Activated CD4-positive, alpha-beta T cell treated with anti-CD3 and anti-CD28 coated beads for 48 hours (primary cell): ENCODE measurements around the gene INSRR.

Source experiments
- DNase-seq: peaks from one replicate; pipeline ENCODE4 v3.0.0-alpha.2; 2020

INSRR gene

DNA sequence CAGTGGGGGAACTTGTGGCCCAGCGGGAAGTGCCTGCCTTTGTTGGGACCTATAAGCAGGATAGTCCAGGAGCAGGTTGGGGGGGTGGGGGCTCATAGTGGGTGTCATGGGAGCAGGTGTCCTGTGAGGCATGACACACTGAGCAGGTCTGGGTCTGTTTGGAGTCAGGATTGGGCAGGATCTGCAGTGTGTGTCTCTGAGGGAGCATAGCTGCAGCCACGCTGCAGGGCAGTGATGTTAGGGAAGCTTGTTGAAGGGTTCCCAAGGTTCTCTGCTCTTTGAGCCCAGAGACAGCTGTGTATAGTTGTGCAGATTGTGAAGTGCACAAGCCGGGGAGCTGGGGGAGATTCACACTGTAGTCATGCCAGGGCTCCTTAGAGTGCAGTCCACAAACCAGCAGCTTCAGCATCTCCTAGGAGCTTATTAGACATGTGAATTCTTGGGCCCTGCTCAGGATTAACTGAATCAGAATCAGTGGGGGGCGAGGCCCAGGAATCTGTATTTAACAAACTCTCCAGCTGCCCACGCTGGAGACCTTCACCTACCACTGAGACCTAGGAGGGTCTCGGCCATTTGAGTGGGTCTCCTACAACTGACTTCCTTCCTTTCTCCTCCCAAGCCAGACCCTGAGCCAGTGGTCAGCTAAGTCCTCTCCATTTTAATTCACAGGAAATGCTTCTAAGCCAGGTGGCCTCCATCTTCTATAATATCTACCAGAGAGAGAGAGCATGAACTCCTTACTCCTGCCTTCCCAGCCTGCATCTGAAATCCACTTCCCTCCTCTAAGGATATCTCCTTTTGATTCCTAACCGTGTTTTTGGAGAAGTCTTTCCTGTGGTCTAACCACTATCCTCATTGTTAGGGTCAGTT is 11.1 kb downstream of the INSRR start:
- no peak for DNase-seq

DNA sequence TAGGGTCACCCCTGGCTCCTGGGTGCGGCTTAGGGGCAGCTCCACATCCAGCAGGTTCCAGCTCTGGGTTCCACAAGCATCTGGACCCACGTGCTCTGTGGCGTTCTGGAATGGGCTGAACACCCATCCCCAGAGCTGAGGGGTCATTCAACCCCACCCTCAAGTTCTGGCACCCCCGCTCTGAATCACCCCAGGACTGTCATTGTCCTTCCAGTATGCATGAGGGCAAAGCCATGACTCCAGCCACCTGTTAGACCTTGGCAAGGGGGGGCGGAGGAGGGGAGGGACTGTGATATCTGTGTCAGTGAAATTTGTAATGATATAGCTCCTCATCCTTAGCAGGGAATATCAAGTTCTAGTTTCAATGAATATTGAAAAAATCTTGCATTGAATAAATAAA is 12.3 kb downstream of the INSRR start:
- DNase-seq: no peak

DNA sequence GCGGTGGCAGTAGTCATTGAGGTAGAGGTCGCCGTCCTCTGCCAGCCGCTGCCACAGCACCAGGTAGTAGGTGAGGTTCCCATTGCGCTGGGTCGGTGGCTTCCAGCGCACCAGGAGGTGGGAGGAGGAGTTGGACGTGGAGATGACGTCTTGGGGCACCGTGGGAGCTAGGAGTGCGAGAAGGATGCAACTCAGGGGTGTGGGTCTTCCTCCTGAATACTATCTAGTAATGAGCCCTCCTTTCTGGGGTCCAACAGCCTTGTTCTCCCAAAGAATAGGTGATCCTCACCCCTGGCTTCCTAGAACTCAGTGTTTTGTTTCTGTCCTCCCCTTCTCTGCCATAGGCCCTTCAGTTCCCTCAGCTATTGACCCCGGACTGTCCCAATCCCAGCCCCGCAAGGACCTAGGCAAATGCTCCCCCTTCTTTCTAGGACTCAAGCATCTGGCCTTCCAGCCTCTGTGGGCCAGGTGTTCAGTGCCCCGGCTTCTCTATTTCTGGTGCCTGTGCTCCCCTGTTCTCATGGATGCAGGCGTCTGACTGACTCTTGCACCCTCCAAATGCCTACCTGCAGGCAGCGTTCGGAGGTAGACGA is 12.9 kb downstream of the INSRR start:
- no peak for DNase-seq

DNA sequence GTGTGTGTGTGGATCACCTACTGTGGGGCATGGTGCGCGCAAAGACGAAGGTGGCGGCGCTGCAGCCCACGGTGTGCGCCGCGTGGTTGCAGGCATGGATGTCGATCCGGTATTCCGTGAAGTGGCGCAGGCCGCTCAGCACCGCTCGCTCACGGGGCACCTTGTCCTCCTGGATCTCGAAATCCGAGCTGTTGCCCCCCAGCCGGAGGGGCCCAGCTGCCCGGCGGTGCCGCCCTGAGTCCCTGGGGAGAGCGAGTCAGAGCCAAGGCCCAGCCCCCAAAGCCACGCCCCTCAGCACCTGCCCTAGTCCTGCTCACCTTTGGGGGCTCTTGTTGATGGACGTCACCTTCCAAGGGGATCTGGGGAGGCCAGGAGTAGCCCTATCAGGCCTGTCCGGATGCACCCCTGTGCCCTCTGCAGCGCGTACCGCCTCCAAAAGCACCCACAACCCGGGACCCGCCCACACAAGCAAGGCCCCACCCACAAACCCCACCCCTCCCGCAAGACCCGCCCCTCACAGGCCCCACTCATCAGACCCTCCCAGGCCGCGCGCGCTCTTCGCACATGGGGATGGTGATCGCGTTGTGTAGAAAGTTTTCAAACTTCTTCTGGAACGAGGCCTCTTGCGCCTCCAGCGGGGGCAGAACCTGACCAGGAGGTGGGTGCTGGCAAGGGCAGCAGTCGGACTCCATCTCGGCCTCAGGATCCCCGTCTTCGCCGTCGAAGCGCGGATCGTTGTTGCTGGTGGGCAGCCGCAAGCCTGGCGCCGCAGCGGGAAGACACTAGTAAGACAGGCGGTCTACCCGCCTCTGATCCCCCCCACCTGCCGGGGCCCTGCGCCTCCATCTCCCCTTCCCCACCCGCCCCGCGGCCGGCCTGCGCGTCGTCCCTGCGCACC is 13.6 kb downstream of the INSRR start:
- DNase-seq: peak; percentile 40

DNA sequence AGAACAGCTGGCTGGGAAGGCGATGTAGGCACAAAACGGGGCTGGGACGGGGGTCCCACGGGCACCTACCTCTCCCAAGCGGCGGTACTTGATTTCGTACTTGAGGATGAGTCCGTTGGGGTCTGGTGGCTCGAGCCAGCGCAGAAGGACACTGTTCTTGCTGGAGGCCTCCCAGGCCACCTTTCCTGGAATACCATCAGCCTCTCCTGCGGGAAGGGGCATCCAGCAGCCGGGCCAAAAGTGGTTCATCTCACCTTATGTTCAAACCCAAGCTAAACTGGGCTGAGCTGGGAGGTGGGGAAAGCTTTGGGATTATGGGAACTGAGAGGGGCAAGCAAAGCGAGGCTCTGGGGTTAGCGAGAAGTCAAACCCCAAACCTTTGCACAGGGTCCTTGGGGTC is 14.3 kb downstream of the INSRR start:
- no peak for DNase-seq

DNA sequence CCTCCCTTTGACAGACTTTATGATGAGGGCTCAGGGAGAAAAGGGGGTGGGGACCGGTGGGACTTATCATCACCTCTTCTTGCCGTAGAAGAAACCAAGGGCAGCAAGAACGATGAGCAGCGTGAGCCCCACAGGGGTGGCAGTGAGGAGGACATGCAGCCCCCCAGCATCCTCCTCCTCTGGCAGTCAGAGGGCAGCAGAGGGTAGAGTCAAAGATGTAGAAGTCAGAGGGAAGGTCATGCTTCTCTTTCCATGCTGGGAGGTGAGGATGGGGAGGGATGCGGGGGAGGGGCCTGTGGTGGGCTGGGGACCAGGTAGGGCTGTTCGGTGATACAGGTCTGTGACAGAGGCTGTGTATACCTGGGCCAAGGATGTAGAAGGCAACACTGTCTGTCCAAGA is 14.8 kb downstream of the INSRR start:
- DNase-seq: no peak

DNA sequence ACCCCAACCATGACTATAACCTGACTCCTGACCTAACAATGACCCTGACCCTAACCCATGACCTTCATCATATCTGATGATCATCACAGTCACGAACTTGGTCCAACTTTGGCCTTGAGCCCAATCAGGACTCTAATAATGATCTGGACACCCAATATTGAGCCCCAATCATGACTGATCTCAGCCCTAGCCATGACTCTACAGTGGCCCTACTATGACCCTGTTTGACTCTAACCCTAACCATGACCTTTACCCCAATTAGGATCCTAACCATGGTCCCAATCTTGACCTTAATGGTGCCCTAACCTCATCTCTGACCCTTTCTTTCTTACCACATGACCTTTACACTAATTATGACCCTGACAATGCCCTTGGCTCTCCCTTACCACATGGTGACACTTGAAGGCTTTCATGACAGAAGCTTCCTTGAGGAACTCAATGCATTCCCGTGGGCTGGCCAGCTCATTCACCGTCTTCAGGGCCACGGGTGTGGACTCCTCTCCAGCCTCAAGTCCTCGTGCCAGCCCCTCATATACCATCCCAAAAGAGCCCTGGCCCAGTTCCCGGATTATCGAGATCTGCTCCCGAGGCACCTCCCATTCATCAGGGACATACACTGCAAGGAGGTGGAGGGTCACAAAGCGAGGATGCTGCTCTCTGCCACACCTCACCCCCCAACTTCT is 16.2 kb downstream of the INSRR start:
- DNase-seq: no peak

DNA sequence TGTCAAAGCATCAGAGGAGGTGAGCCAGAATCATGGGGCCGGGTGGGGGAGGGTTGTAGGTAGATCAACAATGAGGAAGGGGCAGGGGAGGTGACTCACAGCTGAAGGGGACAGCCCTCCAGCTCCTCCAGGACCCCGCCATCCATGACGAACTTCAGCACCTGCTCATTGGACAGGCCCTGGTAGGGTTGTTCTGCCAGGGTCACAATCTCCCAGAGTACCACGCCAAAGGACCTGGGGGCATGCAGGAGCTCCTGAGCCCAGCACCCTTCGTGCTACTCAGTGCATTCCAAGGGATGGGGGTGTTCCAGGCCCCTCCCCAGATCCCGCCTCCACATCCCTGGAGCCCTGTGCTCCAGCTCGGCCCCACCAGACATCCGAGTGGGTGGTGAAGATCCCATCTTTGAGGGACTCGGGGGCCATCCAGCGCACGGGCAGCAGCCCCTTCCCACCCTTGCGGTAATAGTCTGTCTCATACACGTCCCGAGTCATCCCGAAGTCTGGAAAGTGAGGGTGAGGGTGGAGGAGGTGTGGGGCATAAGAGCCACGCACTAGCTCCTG is 17.5 kb downstream of the INSRR start:
- no peak for DNase-seq

DNA sequence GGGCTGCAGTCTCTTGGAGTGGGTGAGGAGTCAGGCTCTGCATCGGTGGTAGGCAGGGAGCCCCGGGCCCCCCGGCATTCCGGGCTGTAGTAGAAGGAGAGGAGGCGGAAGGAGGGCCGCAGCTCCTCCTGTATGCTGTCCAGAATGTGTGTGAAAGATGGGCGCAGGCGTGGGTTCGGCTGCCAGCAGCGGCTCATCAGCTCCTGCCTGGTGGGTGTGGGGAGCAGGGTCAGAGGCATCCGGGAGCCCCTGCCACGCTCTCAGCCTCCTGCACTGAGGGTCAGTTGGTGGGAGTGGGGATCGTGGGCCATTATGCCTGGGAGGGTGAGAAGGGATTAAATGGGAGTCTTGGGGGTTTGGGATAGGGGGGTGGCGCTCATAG is 18.0 kb downstream of the INSRR start:
- DNase-seq: no peak

DNA sequence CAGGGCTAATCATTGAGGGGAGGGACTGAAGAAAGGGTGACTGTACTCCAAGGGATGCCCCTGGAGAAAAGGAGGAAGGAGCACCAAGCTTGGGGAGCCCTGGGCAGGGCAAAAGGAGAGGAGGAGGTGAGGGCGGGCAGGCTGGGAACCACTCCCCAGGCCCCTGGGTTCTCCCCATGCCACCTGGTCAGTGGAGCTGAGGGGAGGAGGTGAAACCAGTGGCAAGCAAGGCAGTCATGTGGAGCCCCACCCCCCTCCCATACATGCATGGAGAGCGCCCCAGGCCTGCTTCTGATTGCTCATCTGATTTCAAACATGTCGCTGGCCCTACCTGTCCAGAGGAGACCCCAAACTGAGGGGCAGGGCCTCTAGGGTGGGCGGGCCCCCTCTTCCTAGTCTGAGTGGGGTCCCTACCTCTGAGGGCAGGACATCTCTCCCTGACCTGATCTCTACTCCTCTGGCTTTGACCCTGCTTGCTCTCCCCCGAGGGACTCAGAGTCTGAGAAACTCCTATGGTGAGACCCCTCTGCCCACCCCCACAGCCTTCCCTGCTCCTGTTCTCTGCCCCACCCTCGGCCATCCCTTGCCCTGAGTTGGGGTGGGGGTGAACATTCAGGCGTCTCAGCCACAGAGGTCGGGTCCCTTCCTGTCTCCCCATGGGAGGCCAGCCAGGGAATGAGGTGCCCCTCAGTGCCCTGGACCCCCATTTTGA is 18.6 kb downstream of the INSRR start:
- no peak for DNase-seq

DNA sequence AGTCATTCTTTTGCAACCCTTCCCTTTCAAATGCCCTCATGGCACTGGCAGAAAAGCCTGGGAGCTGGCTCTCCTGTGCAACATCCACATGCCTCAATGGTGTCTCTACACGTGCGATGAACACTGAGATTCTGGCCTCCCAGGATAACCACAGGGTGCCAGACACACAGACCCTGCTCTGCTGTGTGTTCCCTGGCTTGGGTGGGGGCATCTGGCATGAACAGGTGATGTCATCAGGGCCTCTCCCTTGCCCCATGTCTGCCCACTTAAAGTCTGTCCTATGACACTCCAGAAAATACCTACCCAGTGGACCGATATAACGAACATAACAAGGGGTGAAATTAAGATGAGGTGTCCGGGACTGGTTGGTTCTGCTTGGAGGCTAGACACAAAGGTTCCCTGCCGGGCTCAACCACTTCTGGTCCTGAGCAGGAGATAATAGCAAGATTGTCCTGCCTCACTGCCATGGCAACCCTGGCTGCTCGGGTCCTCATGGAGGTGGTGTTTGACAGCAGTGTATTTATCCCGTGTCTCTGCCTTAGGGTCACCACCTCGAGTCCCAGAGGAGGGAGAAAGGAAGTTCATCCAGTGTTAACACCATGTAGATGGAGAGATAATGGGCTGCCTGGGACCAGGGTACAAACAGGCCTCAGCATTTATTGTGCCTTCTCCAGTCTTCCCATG is 19.3 kb downstream of the INSRR start:
- no peak for DNase-seq

DNA sequence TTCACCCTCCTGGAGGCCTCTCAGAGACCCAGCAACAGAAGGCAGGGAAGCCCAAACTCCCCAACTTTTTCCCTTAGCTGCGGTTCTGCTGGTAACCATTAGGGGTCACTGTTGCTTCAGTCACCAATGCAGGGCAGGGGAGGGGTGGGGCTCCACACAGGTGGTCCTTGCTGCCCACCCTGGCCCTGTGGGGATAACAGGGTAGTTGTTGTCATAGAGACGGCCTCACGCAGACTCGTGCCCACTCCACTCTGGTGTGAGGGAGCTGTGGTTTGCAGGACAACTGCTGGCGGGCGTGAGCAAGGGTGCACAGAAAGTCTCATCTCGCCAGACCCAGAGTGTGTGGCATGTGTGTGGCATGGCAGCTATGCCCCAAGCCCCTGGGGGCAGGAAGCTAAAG is 19.9 kb downstream of the INSRR start:
- peak; percentile 55 for DNase-seq

DNA sequence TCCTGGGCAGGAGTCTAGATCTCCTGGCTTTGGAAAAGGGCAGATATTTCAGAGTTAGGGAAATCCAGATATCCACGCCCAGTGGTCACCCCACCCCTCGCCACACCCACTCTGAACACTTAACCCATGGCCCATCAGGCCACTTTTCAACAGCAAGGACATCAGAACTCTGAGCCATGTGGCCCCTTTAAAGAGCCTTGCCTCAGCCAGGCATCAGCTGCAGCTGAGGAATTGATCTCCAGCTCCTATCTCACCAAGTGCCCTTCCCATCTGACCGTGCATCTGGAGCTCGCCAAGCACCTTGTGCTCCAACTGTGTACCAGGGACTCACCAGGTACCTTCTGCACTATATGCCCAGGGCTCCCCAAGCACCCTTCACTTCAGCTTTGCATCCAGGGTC is 22.0 kb downstream of the INSRR start:
- no peak for DNase-seq

DNA sequence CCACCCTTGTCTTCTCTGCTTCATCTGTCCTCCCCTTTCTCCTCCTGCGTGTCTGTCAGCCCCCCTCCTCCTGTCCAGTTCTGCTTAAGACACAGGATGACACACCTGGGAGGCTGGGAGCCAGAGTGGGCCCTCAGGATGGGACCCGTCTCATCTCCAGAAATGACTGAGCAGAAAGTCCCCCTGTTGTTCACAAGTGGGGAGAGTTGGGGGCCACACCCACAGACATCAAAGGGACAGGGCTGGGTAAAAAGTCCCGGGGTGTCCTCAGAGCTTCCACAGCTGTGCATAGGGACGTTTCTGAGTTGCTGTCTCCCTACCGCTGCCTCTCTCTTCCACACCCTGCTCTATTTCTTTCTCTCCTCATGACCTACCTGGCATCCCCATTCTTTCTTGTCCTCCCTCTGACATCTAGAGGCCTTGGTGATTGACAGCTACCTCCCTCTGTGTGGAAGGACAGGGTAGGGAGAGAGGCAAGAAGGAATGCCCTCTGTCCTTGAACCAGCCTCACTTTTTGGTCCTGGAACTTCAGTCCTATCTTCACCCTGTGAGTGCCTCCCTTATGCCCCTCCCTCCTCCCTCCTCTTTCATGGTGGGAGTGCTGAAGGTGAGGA is 22.8 kb downstream of the INSRR start:
- DNase-seq: peak; percentile 68

DNA sequence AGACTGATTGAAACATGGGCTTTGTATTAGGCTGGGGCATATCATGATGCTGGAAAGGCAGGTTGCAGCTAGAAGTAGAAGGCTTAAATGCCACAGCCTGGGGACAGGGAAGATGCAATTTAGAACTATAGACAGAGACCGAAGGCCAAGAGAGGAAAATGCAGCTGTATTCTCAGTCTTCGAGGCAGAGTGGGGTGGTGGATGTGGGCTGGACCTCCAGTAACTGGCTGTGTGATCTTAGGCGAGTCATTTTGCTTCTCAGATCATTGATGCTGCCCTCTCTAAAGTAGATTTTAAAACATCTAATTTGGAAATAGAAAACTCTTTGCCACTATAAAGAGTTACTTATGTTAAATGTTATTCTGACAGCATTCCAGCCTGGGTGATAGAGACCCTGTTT is 24.6 kb downstream of the INSRR start:
- no peak for DNase-seq

DNA sequence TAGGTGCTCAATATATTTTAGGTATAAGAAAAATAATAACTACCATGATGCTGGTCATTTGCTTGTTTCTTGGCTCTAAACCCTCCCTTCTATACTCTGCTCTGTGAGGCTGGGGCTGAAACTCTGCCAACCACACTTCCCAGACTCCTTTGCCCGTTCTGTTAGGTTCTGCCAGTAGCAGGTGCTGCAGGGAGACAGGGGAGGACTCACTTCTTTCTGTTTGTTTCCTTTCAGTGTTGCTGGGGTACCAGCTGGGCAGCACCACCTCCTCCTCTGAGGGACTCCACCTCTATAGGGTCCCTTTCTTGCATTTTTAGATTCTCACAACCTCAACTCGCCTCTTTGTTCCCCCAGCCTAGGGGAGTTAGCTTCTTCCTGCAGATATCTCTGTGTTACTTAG is 25.3 kb downstream of the INSRR start:
- no peak for DNase-seq

DNA sequence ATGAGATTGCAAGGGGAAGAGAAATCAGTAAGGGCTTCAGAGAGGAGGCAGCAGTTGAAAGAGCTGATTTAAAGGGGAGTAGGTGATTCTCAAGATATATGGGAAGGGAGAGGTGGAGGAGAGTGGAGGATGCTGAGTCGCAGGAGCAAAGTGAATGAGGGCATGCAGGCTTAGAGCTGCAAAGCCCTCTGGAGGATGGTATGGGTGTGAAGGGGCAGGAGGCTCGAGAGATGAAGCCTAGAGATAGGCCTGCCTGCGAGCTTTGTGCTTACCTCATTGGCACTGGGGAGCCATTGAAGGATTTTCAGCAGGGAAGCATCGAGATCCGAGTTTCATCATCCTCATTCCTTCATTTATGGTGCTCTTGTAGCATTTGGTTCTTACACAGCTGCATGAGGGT is 26.5 kb downstream of the INSRR start:
- no peak for DNase-seq

DNA sequence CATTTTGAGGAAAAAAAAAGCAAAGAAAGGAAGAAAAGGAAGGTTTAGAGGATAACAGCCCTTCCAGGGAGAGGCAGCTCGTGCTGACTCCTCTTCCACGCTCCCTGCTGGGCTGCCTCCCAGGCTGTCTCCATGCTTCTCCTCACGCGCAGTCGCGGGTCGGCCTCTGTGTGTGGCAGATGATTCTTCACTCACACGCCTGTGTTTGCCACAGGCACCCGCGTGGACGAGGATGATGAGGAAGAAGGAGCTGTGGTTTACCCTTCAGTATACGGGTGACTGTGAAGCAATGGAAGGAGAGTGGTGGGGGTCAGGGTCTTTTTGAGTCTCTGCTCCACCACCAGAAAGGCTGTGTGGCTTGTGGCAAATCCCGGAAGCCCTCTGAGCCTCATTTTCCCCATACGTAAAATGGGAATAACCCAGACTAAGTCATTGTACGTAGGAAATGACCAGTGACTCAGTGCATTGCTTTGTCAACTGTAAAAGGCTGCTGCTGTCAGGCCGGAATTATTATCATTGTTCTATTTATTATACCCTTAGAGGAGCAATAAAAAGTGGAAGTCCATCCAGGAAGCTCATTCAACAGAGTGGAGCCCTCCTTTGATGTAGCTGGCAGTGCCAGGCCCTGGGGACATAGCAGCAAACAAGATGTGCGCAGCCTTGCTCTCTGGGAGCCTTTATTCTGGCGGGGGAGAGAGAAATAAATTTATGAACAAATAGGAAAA is 30.4 kb downstream of the INSRR start:
- no peak for DNase-seq

DNA sequence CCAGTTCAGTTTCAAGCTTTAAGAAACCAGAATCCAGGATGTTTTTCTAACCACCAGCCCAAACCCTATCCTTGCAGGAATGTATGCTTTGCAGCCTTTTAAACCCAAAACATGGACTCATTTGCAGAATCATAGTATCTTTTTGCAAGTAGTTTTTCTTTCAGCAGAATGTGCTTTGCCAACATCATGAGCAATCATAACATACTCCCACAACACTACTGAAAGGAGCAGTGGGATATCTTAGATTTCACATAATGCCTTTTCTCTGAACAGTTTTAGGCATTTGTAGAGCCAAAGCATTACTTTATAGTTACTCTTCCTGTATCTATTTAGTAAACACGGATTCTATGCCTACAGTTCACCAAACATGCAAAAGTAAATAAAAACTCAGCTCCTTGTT is 32.3 kb downstream of the INSRR start:
- DNase-seq: no peak

DNA sequence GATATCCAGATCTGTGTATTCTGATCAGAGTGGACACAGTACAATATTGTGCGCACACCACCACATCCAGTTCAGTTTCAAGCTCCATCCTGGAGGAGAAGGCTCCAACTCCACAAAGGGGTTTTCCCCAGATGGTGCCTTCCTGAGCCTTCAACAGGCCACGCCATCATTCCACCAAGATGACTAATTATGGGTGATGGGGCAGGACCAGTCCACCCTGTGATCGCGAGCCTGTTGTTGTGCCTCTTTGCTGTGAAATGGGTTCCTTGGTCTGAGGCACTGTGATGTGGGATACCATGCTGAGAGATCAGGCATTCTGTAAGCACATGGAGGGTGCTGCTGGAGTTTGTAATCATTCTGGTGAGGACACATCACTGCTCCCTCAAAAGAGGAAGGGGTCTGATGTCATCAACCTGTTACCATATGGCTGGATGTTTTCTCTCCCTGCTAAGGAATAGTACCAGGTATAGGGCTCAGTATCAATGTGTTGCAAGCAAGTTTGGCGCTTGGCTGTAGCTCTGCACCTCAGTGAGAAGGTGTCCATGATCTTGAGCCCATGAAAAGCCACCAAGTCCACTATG is 35.6 kb downstream of the INSRR start:
- no peak for DNase-seq
